HG03064 (cell line): Measurements from ENCODE around the gene IER3.

ENCODE experiments used
- ATAC-seq: cut with Tn5 transposase; IDR thresholded peaks from one replicate; pipeline ENCODE4 v1.9.1; 2021; ENCODE audit warnings: low read depth; ENCODE audit not compliant: unreplicated experiment

IER3 gene

GRCh38 chr6:30749554-30750378, 5.4 kb upstream of the IER3 start:
- ATAC-seq: no peak

DNA sequence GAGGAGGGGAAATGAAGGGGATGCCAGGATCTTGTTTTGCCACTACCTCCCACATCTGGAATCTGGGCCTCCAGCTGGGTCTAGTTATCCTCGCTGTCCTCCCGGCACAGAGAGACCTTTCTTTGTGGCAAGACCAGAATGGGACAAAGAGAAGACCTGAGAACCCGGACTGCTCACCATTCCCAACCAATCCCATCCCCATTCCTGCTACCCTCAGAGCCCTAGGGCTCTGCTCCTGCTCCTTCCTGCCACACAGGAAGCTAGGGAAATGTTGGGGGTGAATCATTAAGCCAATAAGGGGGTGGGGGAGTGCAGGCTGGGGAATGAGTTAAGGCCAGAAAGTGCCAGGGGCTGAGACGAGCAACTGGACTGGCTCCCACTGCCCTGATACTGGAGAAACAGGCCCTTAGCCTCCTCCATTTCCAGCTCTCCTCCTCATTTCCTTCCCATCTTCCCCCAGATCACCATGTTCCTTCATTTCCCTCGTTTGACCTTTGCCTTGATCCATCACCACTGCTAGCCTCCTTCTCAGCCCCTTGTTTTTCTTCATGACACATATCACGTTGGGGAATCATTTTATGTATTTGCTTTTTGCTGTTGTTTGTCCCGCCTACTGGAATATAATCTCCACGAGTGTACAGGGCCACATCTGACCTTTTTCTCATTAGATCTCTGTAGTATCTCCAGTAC, 4.6 kb upstream of the IER3 start:
- ATAC-seq: no peak

DNA sequence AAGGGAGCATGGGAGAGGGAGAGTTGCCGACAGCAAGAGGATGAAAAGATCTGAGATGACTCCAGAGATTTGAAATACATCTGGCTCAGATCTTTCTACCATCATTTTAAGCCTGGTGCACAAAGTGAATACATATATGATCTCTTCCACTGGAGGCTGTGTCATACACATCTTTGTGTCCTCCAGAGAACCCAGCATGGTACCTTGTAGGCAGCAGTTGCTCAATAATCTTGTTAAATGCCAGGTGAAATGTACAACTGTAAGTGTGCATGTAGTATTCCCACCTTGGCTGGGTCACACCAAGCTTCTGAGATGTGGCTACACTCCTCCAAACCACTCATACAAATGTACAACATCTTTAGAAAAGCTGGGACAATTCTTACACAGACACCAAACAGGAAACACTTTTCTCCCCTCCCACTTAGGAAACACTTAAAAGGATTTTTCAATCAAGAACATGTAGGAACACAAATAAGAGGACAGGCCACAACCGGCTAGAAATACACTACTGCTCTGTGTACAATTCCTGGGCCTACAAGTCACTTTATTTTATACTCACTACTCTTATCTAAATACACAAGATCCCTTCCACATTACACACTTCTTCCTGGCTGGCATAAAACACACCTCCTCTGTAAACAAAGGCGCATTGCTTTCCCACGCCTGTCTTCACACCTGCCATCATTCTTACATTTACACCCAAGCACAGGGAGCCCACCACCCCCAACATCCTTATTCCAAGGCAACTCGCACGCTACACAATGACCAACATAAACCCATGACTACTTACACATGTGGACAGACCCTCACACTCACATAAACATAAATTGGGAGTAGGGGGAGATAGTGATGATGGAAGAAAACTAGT, 3.8 kb upstream of the IER3 start:
- no peak for ATAC-seq

- ATAC-seq: no peak
Observed at GRCh38 chr6:30747300-30747687, 2.9 kb upstream of the IER3 start.

GRCh38 chr6:30743099-30744053, 971 bp downstream of the IER3 start:
- ATAC-seq: peak; percentile 4

DNA sequence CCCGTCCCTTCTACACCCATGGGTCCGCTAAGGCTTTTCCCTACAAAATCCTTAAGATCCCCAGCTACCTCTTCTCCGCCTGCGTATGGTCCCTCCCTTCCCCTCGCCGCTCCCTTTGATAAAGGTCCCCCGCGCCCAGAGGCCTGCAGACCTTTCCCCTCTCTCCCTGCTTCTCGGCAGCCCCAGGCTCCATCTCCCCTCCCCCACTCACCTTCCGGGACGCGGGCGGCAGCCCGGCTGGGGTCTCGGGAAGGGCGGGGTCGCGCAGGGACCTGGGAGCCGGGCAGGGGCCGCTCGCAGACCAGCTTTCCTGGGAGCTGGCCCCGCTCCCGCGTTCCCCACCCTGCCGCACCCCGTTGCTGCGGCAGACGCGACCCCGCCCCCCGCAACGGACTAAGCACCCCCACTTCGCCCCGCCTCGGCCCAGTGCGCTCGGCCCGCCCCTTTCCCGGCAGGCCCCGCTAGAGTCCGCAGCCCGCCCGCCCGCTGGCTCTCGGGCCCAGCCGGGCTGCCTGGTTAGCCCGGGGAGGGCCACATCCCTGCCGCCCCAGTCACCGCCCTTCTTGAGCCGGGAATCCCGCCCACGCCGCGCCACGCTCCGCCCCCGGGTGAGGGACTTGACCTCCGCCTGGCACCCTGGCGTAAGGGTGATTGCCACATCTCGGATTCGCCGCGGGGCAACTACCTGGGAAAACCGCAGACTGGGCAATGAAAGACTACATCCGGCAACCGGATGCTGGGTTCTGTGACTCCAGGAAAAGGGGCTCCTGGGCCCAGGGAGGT, 1.8 kb downstream of the IER3 start, which contains the start of gene FLOT1:
TSS of gene FLOT1 (minus strand) at position 372 of the 783 bp plus-strand sequence. CDS start 498 bp downstream, outside the sequence.
- peak; percentile 54 for ATAC-seq

- ATAC-seq: no peak
Observed at GRCh38 chr6:30741789-30742315, 2.5 kb downstream of the IER3 start.

DNA sequence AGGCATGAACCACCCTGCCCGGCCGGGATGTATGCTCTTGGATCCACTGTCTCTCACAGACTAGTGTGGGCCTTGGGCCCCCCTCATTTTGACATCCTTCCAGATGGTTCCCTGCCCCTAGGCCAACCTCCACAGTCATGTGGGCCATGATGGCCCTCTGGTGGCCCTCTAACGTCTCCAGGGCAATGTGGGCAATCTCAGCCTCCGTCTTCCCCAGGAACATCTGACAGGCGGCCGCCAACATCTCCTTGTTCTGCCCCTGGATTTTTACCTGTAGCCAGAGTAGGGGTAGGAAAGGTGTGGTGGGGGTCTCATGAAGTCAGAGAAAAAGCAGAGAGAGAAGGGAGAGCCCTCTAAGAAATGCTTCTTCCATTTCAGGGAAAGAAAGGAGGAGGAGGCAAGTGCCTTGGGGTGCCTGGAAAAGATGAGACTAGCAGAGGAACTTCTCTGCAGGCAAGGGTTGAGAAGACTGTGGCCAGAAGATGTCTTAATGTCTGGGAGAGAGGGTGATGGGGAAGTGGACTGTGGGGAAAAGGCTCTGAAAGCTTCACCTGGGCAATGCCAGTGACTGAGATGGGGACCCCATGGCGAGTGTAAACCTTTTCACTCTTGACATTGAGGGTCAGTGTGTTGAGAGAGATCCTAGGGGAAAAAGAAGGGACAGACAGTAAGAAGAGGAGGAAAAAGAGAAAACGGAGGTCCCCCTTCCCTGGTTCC, 3.1 kb downstream of the IER3 start:
- ATAC-seq: no peak

GRCh38 chr6:30740540-30740870, 3.8 kb downstream of the IER3 start:
- no peak for ATAC-seq

GRCh38 chr6:30738532-30738931, 5.8 kb downstream of the IER3 start:
- ATAC-seq: no peak

DNA sequence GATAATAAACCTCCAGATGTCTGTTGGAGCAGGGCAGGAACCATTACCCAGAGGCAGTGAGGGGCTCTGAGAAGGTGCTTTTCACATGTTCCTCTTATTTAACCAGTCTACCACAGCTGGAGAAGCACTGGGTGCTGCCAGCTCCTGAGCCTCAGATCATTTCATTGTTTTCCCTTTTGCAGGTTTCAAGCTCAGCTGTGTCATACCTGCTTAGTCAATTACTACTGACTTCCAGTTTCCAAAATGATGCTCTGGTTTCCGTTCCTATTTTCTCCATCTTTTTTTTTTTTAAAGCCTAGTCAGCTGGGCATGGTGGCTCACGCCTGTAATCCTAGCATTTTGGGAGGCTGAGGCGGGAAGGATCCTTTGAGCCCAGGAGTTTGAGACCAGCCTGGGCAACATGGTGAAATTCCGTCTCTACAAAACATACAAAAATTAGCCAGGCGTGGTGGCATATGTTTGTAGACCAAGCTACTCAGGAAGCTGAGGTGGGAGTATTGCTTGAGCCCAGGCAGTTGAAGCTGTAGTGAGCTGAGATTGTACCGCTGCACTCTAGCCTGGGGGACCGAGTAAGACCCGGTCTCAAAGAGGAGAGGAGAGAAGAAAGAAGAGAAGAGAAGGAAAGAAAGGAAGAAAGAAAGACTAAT, 8.6 kb downstream of the IER3 start:
- no peak for ATAC-seq

DNA sequence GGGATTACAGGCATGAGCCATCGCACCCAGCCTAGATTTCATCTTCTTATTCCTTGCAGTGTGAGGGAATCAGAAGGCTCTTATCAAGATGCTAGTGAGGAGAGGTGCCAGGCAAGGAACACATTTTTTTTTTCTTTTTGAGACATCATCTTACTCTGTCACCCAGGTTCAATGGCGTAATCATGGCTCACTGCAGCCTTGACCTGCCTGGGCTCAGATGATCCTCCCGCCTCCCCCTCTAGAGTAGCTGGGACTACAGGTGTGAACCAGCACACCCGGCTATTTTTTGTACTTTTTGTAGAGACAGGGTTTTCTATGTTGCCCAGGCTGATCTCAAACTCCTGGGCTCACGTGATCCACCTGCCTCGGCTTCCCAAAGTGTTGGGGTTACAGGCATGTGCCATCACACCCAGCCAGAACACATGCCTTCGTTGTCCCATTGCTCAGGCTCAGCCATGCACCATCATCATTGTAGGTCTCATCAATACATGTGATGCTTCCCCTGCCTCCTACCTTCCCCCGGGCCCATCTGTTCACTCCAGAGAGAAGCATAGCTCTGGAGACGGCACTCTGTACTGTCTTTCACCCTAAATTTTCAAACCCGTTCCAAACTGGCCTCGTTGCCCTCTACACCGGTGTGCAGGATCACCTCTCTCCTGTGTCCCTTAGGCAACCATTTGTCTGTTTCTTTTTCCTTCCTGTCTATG, 12.0 kb downstream of the IER3 start:
- ATAC-seq: no peak

GRCh38 chr6:30730601-30731435, 13.5 kb downstream of the IER3 start:
- no peak for ATAC-seq

DNA sequence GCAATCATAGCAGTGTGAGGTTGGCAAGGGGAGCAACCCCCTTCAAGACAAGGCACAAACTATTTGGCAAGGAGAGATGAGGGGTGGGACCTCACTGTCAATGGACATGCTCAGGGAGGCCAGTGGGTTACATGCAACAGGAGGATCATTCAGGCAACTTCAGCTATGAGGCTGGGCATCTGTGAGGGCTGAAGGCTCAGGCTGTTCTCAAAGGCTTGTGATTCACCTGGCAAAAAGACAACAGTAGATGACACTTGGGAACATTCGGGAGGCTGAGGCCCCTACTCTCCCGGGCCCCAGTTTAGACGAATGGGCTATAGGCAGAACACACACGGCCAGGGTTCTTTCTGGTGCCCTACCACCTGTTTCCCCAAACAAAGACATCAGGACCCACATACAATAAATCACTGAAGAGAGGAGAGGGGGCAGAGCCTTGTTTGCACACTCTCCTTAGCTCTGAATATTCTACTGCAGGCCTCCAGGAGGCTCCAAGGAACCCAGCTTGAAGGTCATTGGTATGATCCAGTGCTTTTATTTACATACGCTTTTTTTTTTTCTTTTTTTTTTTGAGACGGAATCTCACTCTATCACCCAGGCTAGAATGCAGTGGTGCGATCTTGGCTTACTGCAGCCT, 16.3 kb downstream of the IER3 start:
- no peak for ATAC-seq

DNA sequence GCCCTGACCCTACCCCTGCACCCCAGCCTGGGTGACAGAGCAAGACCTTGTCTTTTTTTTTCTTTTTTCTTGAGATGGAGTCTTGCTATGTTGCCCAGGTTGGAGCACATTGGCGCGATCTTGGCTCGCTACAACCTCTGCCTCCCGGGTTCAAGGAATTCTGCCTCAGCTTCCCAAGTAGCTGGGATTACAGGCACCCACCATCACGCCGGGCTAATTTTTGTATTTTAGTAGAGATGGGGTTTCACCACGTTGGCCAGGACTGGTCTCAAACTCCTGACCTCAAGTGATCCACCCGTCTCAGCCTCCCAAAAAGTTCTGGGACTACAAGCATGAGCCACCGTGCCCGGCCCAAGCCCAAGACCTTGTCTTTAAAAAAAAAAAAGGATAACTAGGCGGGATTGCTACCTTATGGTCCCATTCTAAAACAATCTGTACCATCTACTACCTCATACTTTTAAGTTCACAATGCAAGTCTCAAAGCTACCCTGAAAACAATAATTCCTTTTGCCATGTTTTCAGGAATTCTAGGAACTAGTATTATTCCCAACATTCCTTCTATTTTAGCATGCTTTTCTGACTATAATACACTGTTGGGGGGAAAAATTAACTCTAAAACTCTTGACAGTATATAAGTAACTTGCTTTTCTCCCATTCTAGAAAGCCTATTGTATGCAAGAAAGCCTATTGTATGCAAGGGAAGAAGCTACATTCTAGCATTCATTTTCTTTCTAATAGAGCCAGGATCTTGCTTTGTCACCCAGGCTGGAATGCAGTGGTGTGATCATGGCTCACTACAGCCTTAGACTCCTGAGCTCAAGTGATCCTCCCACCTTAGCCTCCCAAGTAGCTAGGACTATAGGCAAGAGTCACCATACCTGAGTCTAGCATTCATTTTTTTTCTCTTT, 17.6 kb downstream of the IER3 start:
- no peak for ATAC-seq
